GM12878 (cell line): ENCODE results near the gene MITF.

ENCODE experiments used
- ASH2L ChIP-seq: fragments of 300-600, 200-600 bp; sonication (generic); IDR thresholded peaks from 2 replicates; pipeline ENCODE4 v1.6.1; 2017; ENCODE audit warnings: low read depth, mild to moderate bottlenecking, borderline replicate concordance
- BCL3 ChIP-seq: IDR thresholded peaks from 2 replicates; pipeline ENCODE4 v1.6.1; 2011; ENCODE audit warnings: borderline replicate concordance, low read depth, mild to moderate bottlenecking, moderate library complexity, low read length; ENCODE audit not compliant: insufficient read depth, poor library complexity, severe bottlenecking
- CTCF ChIP-seq, 3 experiments: IDR thresholded peaks in 2 of 3; conservative IDR thresholded peaks in 1 of 3; 2 replicates each; pipeline ENCODE4 v1.5.1; 2011; ENCODE audit warnings: low read depth in 3 of 3, low read length in 3 of 3, mild to moderate bottlenecking in 3 of 3, control low read depth in 2 of 3, moderate library complexity in 2 of 3, inconsistent platforms in 1 of 3, mixed read lengths in 1 of 3; ENCODE audit not compliant: control insufficient read depth in 2 of 3, insufficient read depth in 1 of 3; ENCODE audit errors: extremely low read depth in 1 of 3
- ELK1 ChIP-seq: IDR thresholded peaks from 2 replicates; pipeline ENCODE4 v1.6.1; 2012; ENCODE audit warnings: low read depth, low read length, improper control_type of control experiment
- EZH2 ChIP-seq: IDR thresholded peaks from 2 replicates; pipeline ENCODE4 v1.6.1; 2012; ENCODE audit warnings: low read depth, mild to moderate bottlenecking, control low read depth, inconsistent platforms, low read length, borderline replicate concordance; ENCODE audit not compliant: control insufficient read depth
- GATAD2B ChIP-seq: fragments of 450-650 bp; conservative IDR thresholded peaks from 2 replicates; pipeline ENCODE4 v1.6.1; 2017; ENCODE audit warnings: low read depth, mild to moderate bottlenecking, moderate library complexity
- LARP7 ChIP-seq: fragments of 450-650 bp; IDR thresholded peaks from 2 replicates; pipeline ENCODE4 v1.6.1; 2017; ENCODE audit warnings: mild to moderate bottlenecking
- NR2F1 ChIP-seq: fragments of 450-650 bp; conservative IDR thresholded peaks from 2 replicates; pipeline ENCODE4 v1.6.1; 2017; ENCODE audit warnings: mild to moderate bottlenecking
- NRF1 ChIP-seq: conservative IDR thresholded peaks from 2 replicates; pipeline ENCODE4 v1.6.1; 2011; ENCODE audit warnings: mild to moderate bottlenecking, low read depth, low read length, improper control_type of control experiment
- PAX5 ChIP-seq: IDR thresholded peaks from 2 replicates; pipeline ENCODE4 v1.6.1; 2011; ENCODE audit warnings: low read depth, low read length, borderline replicate concordance
- POLR2AphosphoS5 ChIP-seq: IDR thresholded peaks from 2 replicates; pipeline ENCODE4 v1.6.1; 2011; ENCODE audit warnings: mild to moderate bottlenecking, low read length, inconsistent platforms
- TCF7 ChIP-seq: IDR thresholded peaks from 2 replicates; pipeline ENCODE4 v1.6.1; 2014; ENCODE audit warnings: antibody characterized with exemption, borderline replicate concordance
- USF2 ChIP-seq: IDR thresholded peaks from 2 replicates; pipeline ENCODE4 v1.6.1; 2011; ENCODE audit warnings: low read depth, low read length, improper control_type of control experiment, borderline replicate concordance
- YY1 ChIP-seq: IDR thresholded peaks from 2 replicates; pipeline ENCODE4 v1.6.1; 2011; ENCODE audit warnings: low read depth, mild to moderate bottlenecking, low read length

GRCh38 chr3:69853027-69853426 lies 113.8 kb downstream of the MITF start:
- TF ChIP-seq LARP7 (no peak), CTCF (IDR thresholded peaks at IDR 0.05 in 2 of 3, conservative IDR thresholded peaks at IDR 0.05 in 1 of 3; ENCODE audit: control insufficient read depth in 2 of 3, extremely low read depth in 1 of 3, insufficient read depth in 1 of 3, low read depth in 3 of 3, low read length in 3 of 3) (no peak), NR2F1 (no peak), EZH2 (no peak), ELK1 (no peak), USF2 (no peak), YY1 (no peak), NRF1 (no peak), PAX5 (no peak), ASH2L (no peak), POLR2AphosphoS5 (no peak), BCL3 (no peak), TCF7 (no peak), GATAD2B (no peak)
